KMS-11 (cell line): ENCODE results near the gene TMEM185B.

ENCODE experiments used
- H2AFZ ChIP-seq: fragments of 200-600 bp; sonication (generic); 2 replicates; pipeline ENCODE4 v1.6.1; 2016; ENCODE audit warnings: antibody characterized with exemption, mixed run types, low read depth
- H3K27ac ChIP-seq: fragments of 200-600 bp; sonication (generic); 2 replicates; pipeline ENCODE4 v1.6.1; 2016; ENCODE audit warnings: mild to moderate bottlenecking, mixed run types
- H3K27me3 ChIP-seq: fragments of 200-600 bp; sonication (generic); 2 replicates; pipeline ENCODE4 v1.6.1; 2017; ENCODE audit warnings: mild to moderate bottlenecking, low read depth, mixed run types, moderate library complexity; ENCODE audit not compliant: insufficient read depth
- H3K36me3 ChIP-seq: fragments of 200-600 bp; sonication (generic); 2 replicates; pipeline ENCODE4 v1.6.1; 2017; ENCODE audit warnings: mild to moderate bottlenecking, mixed run types; ENCODE audit not compliant: insufficient read depth
- H3K4me1 ChIP-seq: fragments of 200-600 bp; sonication (generic); 2 replicates; pipeline ENCODE4 v1.6.1; 2016; ENCODE audit warnings: mild to moderate bottlenecking, low read depth, mixed run types; ENCODE audit not compliant: poor library complexity, severe bottlenecking
- H3K4me2 ChIP-seq: fragments of 200-600 bp; sonication (generic); 2 replicates; pipeline ENCODE4 v1.7.0; 2016; ENCODE audit warnings: mild to moderate bottlenecking, mixed run types
- H3K4me3 ChIP-seq: fragments of 200-600 bp; sonication (generic); IDR thresholded peaks from 2 replicates; pipeline ENCODE4 v1.6.1; 2017; ENCODE audit warnings: low read depth, low read length, mixed read lengths; ENCODE audit not compliant: insufficient read depth
- H3K79me2 ChIP-seq: fragments of 200-600 bp; sonication (generic); 2 replicates; pipeline ENCODE4 v1.6.1; 2016; ENCODE audit warnings: low read depth, mixed run types; ENCODE audit not compliant: insufficient read depth
- H3K9ac ChIP-seq: fragments of 200-600 bp; sonication (generic); 2 replicates; pipeline ENCODE4 v1.6.1; 2016; ENCODE audit warnings: mild to moderate bottlenecking, mixed run types
- H4K20me1 ChIP-seq: fragments of 200-600 bp; sonication (generic); 2 replicates; pipeline ENCODE4 v1.6.1; 2016; ENCODE audit warnings: mild to moderate bottlenecking, mixed run types; ENCODE audit not compliant: insufficient read depth
- CTCF ChIP-seq: fragments of 200-600 bp; sonication (generic); conservative IDR thresholded peaks from 2 replicates; pipeline ENCODE4 v1.6.1; 2017; ENCODE audit warnings: low read depth, mild to moderate bottlenecking, antibody characterized with exemption, low read length, moderate library complexity, mixed read lengths

TMEM185B gene

GRCh38 chr2:120224735-120225548, 1.7 kb upstream of the TMEM185B start:
- no peaks in the 10 kb centered on the region for H4K20me1 ChIP-seq
- no peak overlapping the region for H2AFZ ChIP-seq
- H3K4me1 ChIP-seq, result peaks cover 37% of the 10 kb centered on the region
- H3K36me3 ChIP-seq, result no peaks in the 10 kb centered on the region
- no peak overlapping the region for H3K27ac ChIP-seq
- no peak overlapping the region for H3K9ac ChIP-seq
- peaks cover 18% of the 10 kb centered on the region for H3K79me2 ChIP-seq
- no peaks in the 10 kb centered on the region for H3K27me3 ChIP-seq
- no peak overlapping the region for H3K4me2 ChIP-seq
- TF ChIP-seq CTCF, result no peak
- no peak overlapping the region for H3K4me3 ChIP-seq

GRCh38 chr2:120224256-120224655, 1.1 kb upstream of the TMEM185B start:
- Histone ChIP-seq H3K4me1 (peaks cover 35% of the 10 kb centered on the region), H3K79me2 (peaks cover 18% of the 10 kb centered on the region), H3K27ac (no peak overlapping the region), H3K27me3 (no peaks in the 10 kb centered on the region), H3K9ac (no peak overlapping the region), H3K4me3 (no peak overlapping the region), H3K4me2 (peak overlapping the region; percentile 72), H3K36me3 (no peaks in the 10 kb centered on the region), H2AFZ (peak overlapping the region; percentile 61; the same call in 1 of the 2 replicates), H4K20me1 (no peaks in the 10 kb centered on the region)
- TF ChIP-seq CTCF, result no peak

GRCh38 chr2:120222186-120223033, 790 bp downstream of the TMEM185B start:
- peak overlapping the region; percentile 16 for H3K4me3 ChIP-seq
- no peaks in the 10 kb centered on the region for H4K20me1 ChIP-seq
- peak overlapping the region; percentile 60 for H3K4me2 ChIP-seq
- H3K27ac ChIP-seq, result peak overlapping the region; percentile 72
- H3K4me1 ChIP-seq, result peaks cover 26% of the 10 kb centered on the region
- peak overlapping the region; percentile 61 for H2AFZ ChIP-seq
- no peaks in the 10 kb centered on the region for H3K27me3 ChIP-seq
- H3K79me2 ChIP-seq, result peaks cover 18% of the 10 kb centered on the region
- H3K9ac ChIP-seq, result peak overlapping the region; percentile 76; the same call in 1 of the 2 replicates
- H3K36me3 ChIP-seq, result no peaks in the 10 kb centered on the region
- TF ChIP-seq CTCF, result no peak

- no peak overlapping the region for H3K27ac ChIP-seq
- H3K4me2 ChIP-seq, result peak overlapping the region; percentile 60; the same call in 1 of the 2 replicates
- TF ChIP-seq CTCF, result no peak
- H3K79me2 ChIP-seq, result peaks cover 18% of the 10 kb centered on the region
- H3K9ac ChIP-seq, result no peak overlapping the region
- no peaks in the 10 kb centered on the region for H3K27me3 ChIP-seq
- no peaks in the 10 kb centered on the region for H3K36me3 ChIP-seq
- no peaks in the 10 kb centered on the region for H4K20me1 ChIP-seq
- H3K4me1 ChIP-seq, result peaks cover 26% of the 10 kb centered on the region
- no peak overlapping the region for H2AFZ ChIP-seq
- no peak overlapping the region for H3K4me3 ChIP-seq
These were observed 1.6 kb downstream of the TMEM185B start for GRCh38 chr2:120221616-120222015.
